B cell (primary cell): ENCODE measurements around the gene OSBP2.

Source experiments
- CTCF ChIP-seq: fragments of 200-600 bp; IDR thresholded peaks from one replicate; pipeline ENCODE4 v1.8.0; 2022; ENCODE audit warnings: antibody characterized with exemption, mild to moderate bottlenecking
- EZH2 ChIP-seq: IDR thresholded peaks from 2 replicates; pipeline ENCODE4 v1.6.1; 2012; ENCODE audit warnings: borderline replicate concordance, low read depth, mild to moderate bottlenecking, moderate library complexity, low read length; ENCODE audit not compliant: insufficient read depth, poor library complexity, severe bottlenecking

- TF ChIP-seq CTCF: no peak
- TF ChIP-seq EZH2: no peak
Observed at GRCh38 chr22:30714062-30714461, 19.4 kb downstream of the OSBP2 start.
